ENCODE measurements around the gene VTI1A.

VTI1A gene

DNA sequence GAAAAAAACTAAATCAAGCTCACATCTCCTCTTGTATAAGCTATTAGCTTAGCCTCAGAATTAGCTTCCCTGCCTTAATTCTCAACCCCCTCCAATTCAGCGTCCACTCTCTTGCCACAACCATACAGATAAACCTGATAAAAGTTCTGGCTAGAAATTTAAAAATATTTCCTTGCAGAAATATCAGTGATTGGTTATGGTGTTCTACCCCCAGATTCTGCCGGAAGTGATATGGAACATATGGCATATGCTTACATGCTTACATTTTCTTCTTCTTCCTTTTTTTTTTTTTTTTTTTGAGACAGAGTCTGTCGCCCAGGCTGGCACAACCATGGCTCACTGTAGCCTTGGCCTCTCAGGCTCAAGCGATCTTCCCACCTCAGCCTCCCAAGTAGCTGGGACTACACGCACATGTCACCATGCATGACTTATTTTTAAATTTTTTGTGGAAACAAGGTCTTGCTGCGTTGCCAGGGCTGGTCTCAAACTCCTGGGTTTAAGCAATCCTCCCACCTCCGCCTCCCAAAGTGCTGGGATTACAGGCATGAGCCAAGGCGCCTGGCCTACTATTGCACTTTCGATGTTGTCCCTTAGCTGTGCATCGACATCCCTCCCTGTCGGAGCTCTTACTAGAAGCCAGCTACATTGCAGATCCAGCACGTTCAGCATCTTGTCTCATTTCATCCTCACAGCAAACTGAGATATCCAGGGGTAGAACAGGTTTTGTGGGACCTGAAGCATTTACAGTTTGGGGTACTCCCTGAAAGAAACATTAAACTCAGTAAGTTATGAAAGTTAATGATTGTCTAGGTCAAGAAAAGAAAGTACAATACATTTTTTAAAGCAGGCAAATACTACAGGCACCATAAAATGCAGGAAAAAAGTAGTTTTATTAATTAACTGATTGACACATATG lies 297.4 kb downstream of the VTI1A start:
- DNase-seq (ENCODE audit: extremely low read depth in 1 of 2, low read depth in 1 of 2) = no peak

DNA sequence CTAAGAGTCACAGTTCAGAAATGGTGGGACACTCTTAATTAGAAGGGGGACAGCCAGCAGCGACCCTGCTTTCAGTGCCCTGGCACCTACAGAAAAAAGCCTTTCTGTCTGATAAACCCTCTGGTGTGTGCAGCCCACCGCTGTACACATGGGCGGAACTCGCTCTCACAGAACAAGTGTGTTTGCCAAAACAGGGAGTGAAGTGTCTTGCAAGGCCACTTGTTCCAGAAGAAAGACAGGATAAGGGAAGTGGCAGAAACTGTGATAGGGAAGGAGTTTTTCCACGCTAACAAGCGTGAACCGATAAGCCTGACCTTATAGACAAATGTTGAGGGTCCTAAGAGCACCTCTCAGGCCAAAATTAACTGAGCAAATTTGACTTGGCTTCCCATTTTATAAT lies 299.3 kb downstream of the VTI1A start:
- no peak for DNase-seq (ENCODE audit: extremely low read depth in 1 of 2, low read depth in 1 of 2)

- no peak for DNase-seq (ENCODE audit: extremely low read depth in 1 of 2, low read depth in 1 of 2)
Observed at GRCh38 chr10:112750427-112751167, 303.6 kb downstream of the VTI1A start.

DNA sequence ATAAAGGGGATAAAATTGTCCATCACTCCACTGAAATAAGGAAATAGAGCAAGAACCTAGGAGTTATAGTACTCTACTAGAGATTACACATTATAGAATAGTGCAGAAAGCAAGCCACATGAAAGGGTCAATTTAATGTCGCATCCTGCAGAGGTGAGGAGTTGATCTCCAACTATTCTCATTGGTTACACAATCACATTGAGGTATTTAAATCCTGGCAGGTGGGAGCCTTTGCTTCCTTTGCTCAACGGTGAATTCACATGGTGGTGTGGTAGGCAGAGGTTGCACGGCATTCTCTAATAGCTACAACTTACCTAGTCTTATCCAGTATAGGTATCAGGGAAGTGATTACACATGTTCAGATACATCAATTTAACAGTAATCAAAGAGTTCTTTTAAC lies 304.6 kb downstream of the VTI1A start:
- no peak for DNase-seq (ENCODE audit: extremely low read depth in 1 of 2, low read depth in 1 of 2)

GRCh38 chr10:112752288-112752687 lies 305.3 kb downstream of the VTI1A start:
- no peak for DNase-seq (ENCODE audit: extremely low read depth in 1 of 2, low read depth in 1 of 2)

- no peak for DNase-seq (ENCODE audit: extremely low read depth in 1 of 2, low read depth in 1 of 2)
Observed at GRCh38 chr10:112753961-112754411, 307.0 kb downstream of the VTI1A start.

DNA sequence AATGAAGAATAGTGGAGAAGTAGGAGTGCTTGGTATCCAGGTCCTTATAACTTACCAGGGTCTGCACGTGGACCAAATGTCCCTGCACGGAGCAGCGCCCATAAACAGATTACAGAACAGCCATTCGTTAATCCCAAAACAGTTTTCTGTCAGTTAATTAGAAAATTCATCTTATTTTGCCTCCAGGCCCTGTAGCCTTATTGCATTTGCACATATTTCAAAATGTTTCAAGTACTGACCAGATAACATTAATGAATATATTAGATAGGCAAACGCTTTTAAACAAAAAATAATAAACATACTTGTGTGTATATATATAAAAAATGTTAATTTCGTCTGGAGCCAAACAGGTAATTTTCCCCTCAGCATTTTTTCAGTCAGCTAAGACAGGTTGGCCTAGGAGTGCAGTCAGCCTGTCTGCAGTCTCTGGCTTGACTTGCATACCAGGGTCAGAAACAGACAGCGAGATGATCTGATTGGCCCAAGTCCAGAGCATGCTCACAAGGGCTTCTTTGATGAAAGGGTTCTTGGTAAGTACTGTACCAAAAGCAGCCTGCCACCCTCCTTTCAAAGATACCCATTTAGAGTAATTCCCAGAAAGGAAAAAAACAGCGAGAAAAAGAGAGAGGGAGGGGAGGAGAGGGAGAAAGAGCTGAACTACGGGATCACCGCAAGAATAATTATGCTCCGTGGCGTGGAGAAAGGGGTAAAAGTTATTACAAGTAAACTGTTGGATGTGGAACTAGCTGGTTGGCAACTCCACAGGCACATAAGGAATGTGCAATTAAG lies 308.6 kb downstream of the VTI1A start:
- DNase-seq (ENCODE audit: extremely low read depth in 1 of 2, low read depth in 1 of 2) = no peak

GRCh38 chr10:112756235-112756527 lies 309.2 kb downstream of the VTI1A start:
- no peak for DNase-seq (ENCODE audit: extremely low read depth in 1 of 2, low read depth in 1 of 2)

DNA sequence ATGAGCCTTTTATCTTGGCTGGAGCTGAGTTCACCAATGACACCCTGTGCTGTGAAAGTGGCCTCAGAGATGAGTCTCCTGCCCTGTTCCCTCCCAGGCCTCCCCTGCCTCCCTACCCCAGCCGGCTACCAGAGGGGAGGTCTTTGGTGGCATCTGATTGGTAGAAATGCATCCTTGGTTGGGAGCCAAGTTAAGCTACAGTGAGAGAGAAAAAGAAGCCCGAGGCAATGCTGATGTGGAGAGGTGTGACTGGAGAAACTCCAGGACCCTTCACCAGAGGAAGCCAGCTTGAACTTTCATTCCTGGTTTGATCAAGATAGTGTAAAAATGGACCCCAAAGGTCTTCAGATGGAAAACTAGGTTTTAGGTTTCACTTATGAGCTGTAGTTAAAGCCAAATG lies 311.9 kb downstream of the VTI1A start:
- DNase-seq (ENCODE audit: extremely low read depth in 1 of 2, low read depth in 1 of 2) = no peak

- DNase-seq (ENCODE audit: extremely low read depth in 1 of 2, low read depth in 1 of 2) = no peak
Observed at GRCh38 chr10:112759496-112759895, 312.5 kb downstream of the VTI1A start.

GRCh38 chr10:112761256-112761655 lies 314.2 kb downstream of the VTI1A start:
- no peak for DNase-seq (ENCODE audit: extremely low read depth in 1 of 2, low read depth in 1 of 2)

DNA sequence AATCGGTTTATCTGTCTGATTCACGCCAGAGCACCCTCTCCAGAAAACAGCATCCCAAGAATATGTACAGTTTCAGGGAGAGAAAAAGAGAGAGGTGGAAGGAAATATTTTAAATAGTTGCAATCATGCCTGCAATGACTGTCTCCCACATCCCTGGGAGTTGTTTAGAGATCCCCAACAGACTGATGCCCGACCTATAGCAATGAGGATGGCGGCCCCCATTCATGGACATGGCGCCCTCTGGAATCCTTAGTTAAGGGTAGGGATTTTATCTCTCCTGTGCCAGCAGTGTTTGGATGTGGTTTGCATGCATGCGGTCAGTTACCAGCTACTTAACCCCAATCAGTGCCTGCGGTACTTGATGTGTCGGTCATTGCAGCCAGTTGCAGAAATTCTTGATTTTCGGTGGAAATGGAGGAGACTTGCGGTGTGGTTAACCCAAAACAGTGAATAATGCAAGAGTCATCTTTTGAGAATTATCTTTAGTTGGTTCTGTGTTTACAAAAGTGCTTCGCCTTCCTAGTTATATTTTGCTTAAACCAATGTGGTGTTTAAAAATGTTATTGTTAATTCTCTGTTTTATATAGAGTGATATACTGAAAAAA lies 317.0 kb downstream of the VTI1A start:
- no peak for DNase-seq (ENCODE audit: extremely low read depth in 1 of 2, low read depth in 1 of 2)

- DNase-seq (ENCODE audit: extremely low read depth in 1 of 2, low read depth in 1 of 2) = no peak
Observed at GRCh38 chr10:112765717-112766235, 318.8 kb downstream of the VTI1A start.

- DNase-seq (ENCODE audit: extremely low read depth in 1 of 2, low read depth in 1 of 2) = no peak
Observed at GRCh38 chr10:112766636-112767035, 319.6 kb downstream of the VTI1A start.

DNA sequence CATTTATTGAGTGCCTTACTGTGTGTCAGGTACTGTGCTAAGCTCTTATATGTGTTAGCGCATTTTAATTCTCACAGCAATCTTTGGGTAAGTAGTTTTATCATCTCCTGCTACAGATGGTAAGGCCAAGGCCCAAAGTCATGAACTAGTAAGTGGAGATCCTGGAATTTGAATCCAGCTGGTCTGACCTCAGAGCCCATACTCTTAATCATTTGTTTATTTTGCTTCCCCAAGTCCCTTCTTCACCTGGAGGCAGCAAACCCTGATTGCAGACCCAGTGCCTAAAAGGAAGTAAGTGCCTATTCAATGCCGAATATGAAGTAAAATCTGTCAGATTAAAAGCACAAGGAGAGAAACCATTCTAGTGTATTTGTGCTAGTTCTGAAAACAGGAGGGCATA lies 320.1 kb downstream of the VTI1A start:
- no peak for DNase-seq (ENCODE audit: extremely low read depth in 1 of 2, low read depth in 1 of 2)

DNA sequence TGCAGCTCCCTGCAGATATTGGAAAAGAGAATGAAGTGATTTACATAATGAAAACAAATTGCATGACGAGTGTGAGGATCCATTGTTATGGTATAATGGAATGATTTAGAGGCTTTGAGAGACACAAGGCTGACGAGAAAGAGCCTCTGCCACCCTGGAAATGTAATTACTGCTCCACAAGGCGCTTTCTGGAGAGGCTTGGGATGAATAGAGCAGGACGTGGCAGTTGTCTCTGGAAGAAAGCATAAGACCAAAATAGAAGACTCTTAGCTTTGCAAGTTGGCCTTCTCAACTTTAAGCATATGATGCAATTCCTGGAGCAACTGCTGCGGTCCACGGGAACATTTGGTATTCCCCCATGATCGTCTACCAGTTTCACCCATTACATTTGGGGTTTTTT lies 321.1 kb downstream of the VTI1A start:
- no peak for DNase-seq (ENCODE audit: extremely low read depth in 1 of 2, low read depth in 1 of 2)

GRCh38 chr10:112769081-112769480 lies 322.1 kb downstream of the VTI1A start:
- DNase-seq (ENCODE audit: extremely low read depth in 1 of 2, low read depth in 1 of 2) = no peak

GRCh38 chr10:112769611-112770370 lies 322.8 kb downstream of the VTI1A start:
- DNase-seq (ENCODE audit: extremely low read depth in 1 of 2, low read depth in 1 of 2) = no peak

GRCh38 chr10:112771733-112772132 lies 324.7 kb downstream of the VTI1A start:
- no peak for DNase-seq (ENCODE audit: extremely low read depth in 1 of 2, low read depth in 1 of 2)

- DNase-seq (ENCODE audit: extremely low read depth in 1 of 2, low read depth in 1 of 2) = no peak
Observed at GRCh38 chr10:112773783-112774182, 326.8 kb downstream of the VTI1A start.
